ENCODE data around the gene ELFN2.
"Not testable (repeated sequence)": the region's sequence is repeated elsewhere in the genome, so short reads cannot be mapped to it uniquely, and the experiment has no call there.

The ELFN2 gene

GRCh38 chr22:37403267-37403960, 23.9 kb downstream of the ELFN2 start:
- intact Hi-C loops (cut with micrococcal nuclease): no loop called here
- Mint-ChIP-seq H3K27me3 (peaks cover 59% of the 10 kb centered on the region), H3K27ac (no peak overlapping the region), H3K4me1 (ENCODE audit: low read depth) (peaks cover 9% of the 10 kb centered on the region), H3K4me3 (no peak overlapping the region), H3K9me3 (no peaks in the 10 kb centered on the region), H3K36me3 (ENCODE audit: low read depth) (no peaks in the 10 kb centered on the region)

DNA sequence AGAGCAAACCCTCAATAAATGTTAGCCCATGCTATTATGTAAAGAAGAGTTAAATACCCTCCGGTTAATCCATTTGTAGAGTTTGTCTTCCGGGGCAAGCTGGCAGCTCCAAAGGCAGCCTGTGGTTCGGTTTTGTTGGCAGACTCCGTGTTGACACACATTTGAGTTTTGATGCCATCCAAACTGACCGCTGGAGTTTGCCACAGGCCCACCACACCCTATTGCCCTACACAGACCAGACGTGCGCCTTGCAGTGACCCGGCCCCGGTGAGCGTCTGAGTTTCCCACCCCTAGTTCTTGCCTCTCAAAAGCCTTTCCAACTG, 25.1 kb downstream of the ELFN2 start:
- intact Hi-C loops (cut with micrococcal nuclease): no loop called here
- H3K27me3 Mint-ChIP-seq: peaks cover 63% of the 10 kb centered on the region

DNA sequence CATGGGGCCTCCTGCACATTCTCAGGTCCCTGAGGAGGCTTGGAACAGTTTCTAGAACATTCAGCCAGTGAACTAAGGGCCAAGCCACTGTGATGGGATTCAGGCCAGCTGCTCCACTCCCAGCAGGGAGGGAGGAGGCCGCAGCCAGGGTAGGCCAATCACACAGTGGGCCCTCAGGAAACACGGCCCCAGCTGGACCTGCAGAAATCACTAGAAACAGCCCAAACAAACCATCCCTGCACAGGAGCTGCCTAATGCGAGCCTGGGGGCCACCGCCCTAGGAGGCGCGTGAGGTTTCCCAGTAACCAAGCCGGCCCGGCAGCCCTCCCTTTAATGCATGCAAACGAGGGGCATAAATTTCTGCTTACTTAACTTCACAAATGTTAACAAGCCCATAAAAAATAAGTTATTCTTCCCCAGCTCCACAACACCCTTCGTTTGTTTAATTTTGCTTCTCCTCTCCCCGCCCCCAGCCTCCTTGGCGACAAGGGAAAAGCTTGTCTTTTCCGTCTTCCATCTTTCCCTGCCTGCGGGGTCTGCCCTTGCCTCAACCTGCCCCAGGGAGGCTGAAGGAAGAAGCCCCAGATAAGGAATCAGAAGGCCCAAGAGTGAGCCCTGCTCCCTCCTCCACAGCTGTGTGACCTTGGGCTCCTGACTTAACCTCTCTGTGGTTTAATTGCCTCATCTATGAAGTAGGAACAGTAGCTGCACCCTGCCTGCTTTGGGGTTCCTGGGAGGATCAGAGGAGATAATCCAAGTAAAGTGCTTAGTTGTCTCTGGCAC, 25.7 kb downstream of the ELFN2 start:
- H3K4me3 Mint-ChIP-seq: no peak overlapping the region
- H3K9me3 Mint-ChIP-seq: no peaks in the 10 kb centered on the region
- H3K4me1 Mint-ChIP-seq (ENCODE audit: low read depth): peaks cover 8% of the 10 kb centered on the region
- H3K27me3 Mint-ChIP-seq: peaks cover 64% of the 10 kb centered on the region
- no peak overlapping the region for H3K27ac Mint-ChIP-seq
- H3K36me3 Mint-ChIP-seq (ENCODE audit: low read depth): no peaks in the 10 kb centered on the region
- intact Hi-C loops (cut with micrococcal nuclease): no loop called here

More for the DNA sequence above, 25.1 kb downstream of the ELFN2 start:
- Mint-ChIP-seq H3K9me3 (no peaks in the 10 kb centered on the region), H3K27ac (no peak overlapping the region), H3K4me1 (ENCODE audit: low read depth) (peaks cover 8% of the 10 kb centered on the region), H3K36me3 (ENCODE audit: low read depth) (no peaks in the 10 kb centered on the region), H3K4me3 (no peak overlapping the region)

- Mint-ChIP-seq H3K27ac (no peak overlapping the region), H3K36me3 (ENCODE audit: low read depth) (no peaks in the 10 kb centered on the region), H3K27me3 (peaks cover 62% of the 10 kb centered on the region), H3K4me3 (no peak overlapping the region), H3K4me1 (ENCODE audit: low read depth) (peaks cover 8% of the 10 kb centered on the region), H3K9me3 (no peaks in the 10 kb centered on the region)
- intact Hi-C loops (cut with micrococcal nuclease): no loop called here
Measured at GRCh38 chr22:37400719-37401118, 26.6 kb downstream of the ELFN2 start.

DNA sequence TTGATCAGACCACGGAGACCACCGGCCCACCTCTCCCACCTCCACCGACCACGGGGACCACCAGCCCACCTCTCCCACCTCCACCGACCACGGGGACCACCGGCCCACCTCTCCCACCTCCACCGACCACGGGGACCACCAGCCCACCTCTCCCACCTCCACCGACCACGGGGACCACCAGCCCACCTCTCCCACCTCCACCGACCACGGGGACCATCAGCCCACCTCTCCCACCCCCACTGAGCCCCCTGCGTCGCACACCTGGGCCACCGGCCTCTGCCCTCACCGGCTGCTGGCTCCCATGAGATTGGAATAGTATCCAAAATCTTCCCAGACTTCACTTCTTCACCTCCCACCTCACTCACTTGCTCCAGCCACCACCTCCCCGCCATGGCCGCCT, 27.8 kb downstream of the ELFN2 start:
- H3K9me3 Mint-ChIP-seq; H3K4me1 Mint-ChIP-seq (ENCODE audit: low read depth); intact Hi-C loops (cut with micrococcal nuclease); H3K27ac Mint-ChIP-seq; H3K36me3 Mint-ChIP-seq (ENCODE audit: low read depth); H3K4me3 Mint-ChIP-seq: not testable (repeated sequence)
- H3K27me3 Mint-ChIP-seq: peaks cover 60% of the 10 kb centered on the region

- no peak overlapping the region for H3K4me3 Mint-ChIP-seq
- H3K4me1 Mint-ChIP-seq (ENCODE audit: low read depth): no peaks in the 10 kb centered on the region
- intact Hi-C loops (cut with micrococcal nuclease): no loop called here
- H3K9me3 Mint-ChIP-seq: no peaks in the 10 kb centered on the region
- no peak overlapping the region for H3K27ac Mint-ChIP-seq
- no peaks in the 10 kb centered on the region for H3K36me3 Mint-ChIP-seq (ENCODE audit: low read depth)
- H3K27me3 Mint-ChIP-seq: peaks cover 40% of the 10 kb centered on the region
Measured at GRCh38 chr22:37397226-37397625, 30.1 kb downstream of the ELFN2 start.

DNA sequence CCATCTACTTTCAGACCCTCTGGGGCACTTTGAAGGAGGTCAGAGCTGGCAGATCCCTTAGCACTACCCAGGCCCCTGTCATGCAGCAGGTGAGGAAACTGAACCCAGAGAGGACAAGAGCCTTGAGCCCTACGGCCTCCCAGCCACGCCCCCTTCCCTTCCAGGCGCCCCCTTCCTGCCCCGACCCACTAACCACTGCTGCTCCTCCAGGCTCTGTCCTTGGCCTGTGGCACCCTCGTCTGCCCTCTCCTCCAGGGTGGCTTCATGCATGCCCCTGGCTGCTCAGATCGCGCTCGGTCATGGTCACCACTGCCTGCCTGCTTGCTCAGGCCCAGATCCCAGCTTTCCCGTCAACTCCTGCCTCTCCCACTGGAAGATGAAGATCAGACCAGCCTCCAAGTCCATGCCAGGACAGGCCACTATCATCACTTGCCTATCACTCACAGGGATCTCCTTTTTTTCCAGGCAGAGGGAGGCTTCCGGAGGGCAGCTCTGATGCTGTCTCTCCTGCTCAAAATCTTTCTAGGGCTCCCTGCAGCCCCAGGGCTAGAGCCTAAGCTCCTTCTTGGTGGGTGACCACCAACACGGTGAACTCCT, 30.7 kb downstream of the ELFN2 start:
- Mint-ChIP-seq H3K9me3 (no peaks in the 10 kb centered on the region), H3K27me3 (peaks cover 35% of the 10 kb centered on the region), H3K4me1 (ENCODE audit: low read depth) (no peaks in the 10 kb centered on the region), H3K36me3 (ENCODE audit: low read depth) (no peaks in the 10 kb centered on the region), H3K27ac (no peak overlapping the region), H3K4me3 (no peak overlapping the region)
- intact Hi-C loops (cut with micrococcal nuclease): no loop called here

GRCh38 chr22:37394341-37394740, 32.9 kb downstream of the ELFN2 start:
- H3K36me3 Mint-ChIP-seq (ENCODE audit: low read depth): no peaks in the 10 kb centered on the region
- intact Hi-C loops (cut with micrococcal nuclease): no loop called here
- peaks cover 30% of the 10 kb centered on the region for H3K27me3 Mint-ChIP-seq
- no peaks in the 10 kb centered on the region for H3K4me1 Mint-ChIP-seq (ENCODE audit: low read depth)
- H3K9me3 Mint-ChIP-seq: no peaks in the 10 kb centered on the region
- H3K27ac Mint-ChIP-seq: no peak overlapping the region
- H3K4me3 Mint-ChIP-seq: no peak overlapping the region

- Mint-ChIP-seq H3K4me3 (no peak overlapping the region), H3K4me1 (ENCODE audit: low read depth) (no peaks in the 10 kb centered on the region), H3K36me3 (ENCODE audit: low read depth) (no peaks in the 10 kb centered on the region), H3K27ac (no peak overlapping the region), H3K9me3 (no peaks in the 10 kb centered on the region), H3K27me3 (peaks cover 30% of the 10 kb centered on the region)
- intact Hi-C loops (cut with micrococcal nuclease): no loop called here
Measured at GRCh38 chr22:37393746-37394145, 33.5 kb downstream of the ELFN2 start.

GRCh38 chr22:37392721-37393328, 34.5 kb downstream of the ELFN2 start:
- Mint-ChIP-seq H3K4me3 (no peak overlapping the region), H3K9me3 (no peaks in the 10 kb centered on the region), H3K36me3 (ENCODE audit: low read depth) (no peaks in the 10 kb centered on the region), H3K4me1 (ENCODE audit: low read depth) (no peaks in the 10 kb centered on the region), H3K27ac (no peak overlapping the region), H3K27me3 (peaks cover 31% of the 10 kb centered on the region)
- intact Hi-C loops (cut with micrococcal nuclease): no loop called here

DNA sequence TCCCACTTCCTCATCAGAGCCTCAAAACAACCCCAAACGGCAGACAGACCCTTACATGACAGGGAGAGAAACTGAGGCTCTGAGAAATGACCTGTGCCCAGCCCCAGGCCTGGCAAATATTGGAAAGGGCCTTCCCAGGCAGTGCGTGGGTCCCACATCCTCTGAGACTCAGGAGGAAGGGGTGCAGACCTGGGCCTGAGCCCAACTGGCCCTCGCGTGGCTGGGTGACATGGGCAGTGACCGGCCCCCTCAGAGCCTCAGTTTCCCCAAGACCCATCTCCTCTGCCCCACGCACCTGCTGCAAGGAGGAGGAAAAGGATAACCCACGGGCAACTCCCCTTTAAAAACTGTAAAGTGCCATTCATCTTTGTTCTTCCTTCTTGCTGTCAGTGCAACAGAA, 35.6 kb downstream of the ELFN2 start:
- H3K4me1 Mint-ChIP-seq (ENCODE audit: low read depth): peaks cover 5% of the 10 kb centered on the region
- no peaks in the 10 kb centered on the region for H3K36me3 Mint-ChIP-seq (ENCODE audit: low read depth)
- no peaks in the 10 kb centered on the region for H3K9me3 Mint-ChIP-seq
- no peak overlapping the region for H3K27ac Mint-ChIP-seq
- H3K27me3 Mint-ChIP-seq: peaks cover 28% of the 10 kb centered on the region
- H3K4me3 Mint-ChIP-seq: no peak overlapping the region
- intact Hi-C loops (cut with micrococcal nuclease): no loop called here

GRCh38 chr22:37390075-37390474, 37.2 kb downstream of the ELFN2 start:
- H3K36me3 Mint-ChIP-seq (ENCODE audit: low read depth): no peaks in the 10 kb centered on the region
- intact Hi-C loops (cut with micrococcal nuclease): no loop called here
- peaks cover 28% of the 10 kb centered on the region for H3K27me3 Mint-ChIP-seq
- no peaks in the 10 kb centered on the region for H3K9me3 Mint-ChIP-seq
- H3K4me3 Mint-ChIP-seq: no peak overlapping the region
- peaks cover 5% of the 10 kb centered on the region for H3K4me1 Mint-ChIP-seq (ENCODE audit: low read depth)
- no peak overlapping the region for H3K27ac Mint-ChIP-seq

- no peak overlapping the region for H3K27ac Mint-ChIP-seq
- H3K27me3 Mint-ChIP-seq: peaks cover 29% of the 10 kb centered on the region
- intact Hi-C loops (cut with micrococcal nuclease): no loop called here
- H3K9me3 Mint-ChIP-seq: no peaks in the 10 kb centered on the region
- H3K4me3 Mint-ChIP-seq: no peak overlapping the region
- peaks cover 5% of the 10 kb centered on the region for H3K4me1 Mint-ChIP-seq (ENCODE audit: low read depth)
- H3K36me3 Mint-ChIP-seq (ENCODE audit: low read depth): no peaks in the 10 kb centered on the region
Measured at GRCh38 chr22:37388538-37388937, 38.7 kb downstream of the ELFN2 start.

- no peak overlapping the region for H3K4me3 Mint-ChIP-seq
- H3K36me3 Mint-ChIP-seq (ENCODE audit: low read depth): no peaks in the 10 kb centered on the region
- H3K4me1 Mint-ChIP-seq (ENCODE audit: low read depth): peaks cover 5% of the 10 kb centered on the region
- H3K9me3 Mint-ChIP-seq: no peaks in the 10 kb centered on the region
- intact Hi-C loops (cut with micrococcal nuclease): no loop called here
- peaks cover 34% of the 10 kb centered on the region for H3K27me3 Mint-ChIP-seq
- no peak overlapping the region for H3K27ac Mint-ChIP-seq
Measured at GRCh38 chr22:37387793-37388192, 39.5 kb downstream of the ELFN2 start.

Data from dendritic cell treated with granulocyte-macrophage colony-stimulating factor and Interleukin-4, amounts not matched to agents 40 ng/mL and 50 ng/mL, for 4 days (primary cell).